Skin of body (tissue), 2 donors: Measurements from ENCODE around the gene NRDE2. TPM values are rescaled to one million over a fixed set of nuclear protein-coding genes. Genes with fewer than 3 reads are reported as not detected.
A peak's percentile ranks its signal among the peaks of the same experiment; 100 is the strongest.

Source experiments
- DNase-seq: peaks from one replicate; lab custom pipeline; 2025; lab: John Stamatoyannopoulos, UW
- total RNA-seq: library from RNA; depleted of rRNA; stranded (reverse); fragments of >200 nt; gene quantifications from one replicate; pipeline ENCODE4 v1.2.3, GENCODE V29; 2014

The NRDE2 gene, protein sequence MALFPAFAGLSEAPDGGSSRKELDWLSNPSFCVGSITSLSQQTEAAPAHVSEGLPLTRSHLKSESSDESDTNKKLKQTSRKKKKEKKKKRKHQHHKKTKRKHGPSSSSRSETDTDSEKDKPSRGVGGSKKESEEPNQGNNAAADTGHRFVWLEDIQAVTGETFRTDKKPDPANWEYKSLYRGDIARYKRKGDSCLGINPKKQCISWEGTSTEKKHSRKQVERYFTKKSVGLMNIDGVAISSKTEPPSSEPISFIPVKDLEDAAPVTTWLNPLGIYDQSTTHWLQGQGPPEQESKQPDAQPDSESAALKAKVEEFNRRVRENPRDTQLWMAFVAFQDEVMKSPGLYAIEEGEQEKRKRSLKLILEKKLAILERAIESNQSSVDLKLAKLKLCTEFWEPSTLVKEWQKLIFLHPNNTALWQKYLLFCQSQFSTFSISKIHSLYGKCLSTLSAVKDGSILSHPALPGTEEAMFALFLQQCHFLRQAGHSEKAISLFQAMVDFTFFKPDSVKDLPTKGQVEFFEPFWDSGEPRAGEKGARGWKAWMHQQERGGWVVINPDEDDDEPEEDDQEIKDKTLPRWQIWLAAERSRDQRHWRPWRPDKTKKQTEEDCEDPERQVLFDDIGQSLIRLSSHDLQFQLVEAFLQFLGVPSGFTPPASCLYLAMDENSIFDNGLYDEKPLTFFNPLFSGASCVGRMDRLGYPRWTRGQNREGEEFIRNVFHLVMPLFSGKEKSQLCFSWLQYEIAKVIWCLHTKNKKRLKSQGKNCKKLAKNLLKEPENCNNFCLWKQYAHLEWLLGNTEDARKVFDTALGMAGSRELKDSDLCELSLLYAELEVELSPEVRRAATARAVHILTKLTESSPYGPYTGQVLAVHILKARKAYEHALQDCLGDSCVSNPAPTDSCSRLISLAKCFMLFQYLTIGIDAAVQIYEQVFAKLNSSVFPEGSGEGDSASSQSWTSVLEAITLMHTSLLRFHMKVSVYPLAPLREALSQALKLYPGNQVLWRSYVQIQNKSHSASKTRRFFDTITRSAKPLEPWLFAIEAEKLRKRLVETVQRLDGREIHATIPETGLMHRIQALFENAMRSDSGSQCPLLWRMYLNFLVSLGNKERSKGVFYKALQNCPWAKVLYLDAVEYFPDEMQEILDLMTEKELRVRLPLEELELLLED
- 11.0 TPM for total RNA-seq

DNA sequence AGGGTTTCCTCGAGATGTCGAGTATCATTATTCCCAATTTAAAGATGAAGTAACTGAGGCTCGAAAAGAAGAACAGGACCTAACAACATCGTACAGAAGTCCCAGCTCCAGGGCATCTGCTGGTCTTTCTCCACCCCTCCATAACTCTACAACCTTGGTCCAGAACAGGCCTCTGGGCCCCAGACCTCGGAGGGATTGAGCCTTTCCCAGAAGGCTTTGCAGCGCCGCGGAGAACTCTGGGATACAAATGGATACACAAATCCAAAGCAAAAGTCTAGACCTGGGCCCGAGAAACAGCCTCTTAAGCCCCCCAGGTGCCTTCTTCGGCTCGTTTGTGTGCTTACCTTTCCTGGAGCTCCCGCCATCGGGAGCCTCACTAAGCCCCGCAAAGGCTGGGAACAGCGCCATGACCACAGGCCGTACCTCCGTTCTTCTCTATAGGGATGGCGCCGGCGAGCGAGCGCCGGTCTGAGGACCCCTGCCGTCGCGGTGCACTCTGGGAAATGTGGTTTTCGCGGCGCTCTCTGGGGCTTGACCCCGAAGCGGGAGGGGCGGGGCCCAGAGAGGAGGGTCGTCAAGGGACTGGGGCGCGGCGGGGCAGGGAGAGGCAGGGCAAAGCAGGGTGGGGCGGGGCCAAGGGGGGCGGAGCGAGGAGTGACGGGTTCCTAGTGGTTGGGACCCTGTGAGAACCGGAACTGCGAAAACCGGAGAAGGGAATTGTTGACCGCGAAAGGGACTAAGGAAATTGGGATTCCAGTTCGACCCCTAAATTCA lies at the start of gene NRDE2:
NRDE2 (minus strand) TSS at position 445 of the 774 bp plus-strand sequence; CDS start at position 408, 37 bp downstream.
- DNase-seq: peak; percentile 94

DNA sequence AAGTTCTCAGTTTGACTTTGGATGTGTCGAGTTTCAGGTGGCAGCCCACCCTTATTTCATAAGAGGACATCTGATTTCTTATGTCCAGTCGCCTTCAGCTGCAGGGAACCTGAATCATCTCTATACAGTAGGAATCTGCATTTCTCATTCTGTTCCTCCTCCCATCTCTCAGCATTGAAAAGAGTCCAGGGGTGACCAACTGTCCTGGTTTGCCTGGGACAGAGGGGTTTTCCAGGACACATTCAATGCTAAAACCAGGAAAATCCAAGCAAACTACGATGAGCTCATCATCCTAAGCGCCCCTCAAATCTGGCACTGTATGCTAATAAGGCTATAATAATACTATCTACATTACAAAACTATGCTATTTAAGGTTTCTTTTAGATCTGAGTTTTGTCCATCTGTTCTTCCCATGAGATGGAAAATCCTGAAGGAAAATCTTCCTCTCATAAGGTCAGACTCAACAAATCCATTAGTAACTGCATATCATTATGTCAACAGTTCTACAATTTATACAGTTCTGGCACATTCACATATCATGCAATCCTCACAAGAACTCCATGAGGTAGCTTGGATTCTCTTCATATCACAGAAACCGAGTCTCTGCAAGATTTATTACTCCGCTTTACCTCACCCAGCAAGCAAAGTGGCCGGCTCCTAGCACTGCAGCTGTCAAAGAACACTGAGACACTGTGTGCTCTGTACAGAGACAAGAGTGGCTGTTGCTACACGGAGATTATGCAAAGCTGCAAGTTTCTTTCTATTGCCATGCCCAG lies 49.5 kb upstream of the NRDE2 start:
- peak; percentile 92 for DNase-seq

DNA sequence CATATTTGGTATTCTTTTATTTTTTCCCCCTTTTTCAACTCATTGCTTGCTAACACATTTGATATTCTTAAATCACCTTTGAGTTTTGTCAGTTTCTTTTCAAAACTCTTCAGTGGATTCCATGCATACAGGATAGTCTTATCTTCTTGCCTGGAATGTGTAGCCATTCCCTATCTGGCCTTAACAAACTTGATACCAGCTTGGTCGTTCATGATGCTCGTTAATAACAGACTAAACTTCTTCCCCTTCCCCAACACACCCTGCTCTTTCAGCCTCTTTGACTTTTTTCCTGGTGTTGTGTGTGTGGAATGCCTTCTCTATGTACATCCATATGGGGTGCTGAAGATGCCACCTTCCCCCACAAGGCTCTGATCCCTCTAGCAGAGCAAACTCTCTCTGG lies 47.4 kb upstream of the NRDE2 start:
- no peak for DNase-seq

DNA sequence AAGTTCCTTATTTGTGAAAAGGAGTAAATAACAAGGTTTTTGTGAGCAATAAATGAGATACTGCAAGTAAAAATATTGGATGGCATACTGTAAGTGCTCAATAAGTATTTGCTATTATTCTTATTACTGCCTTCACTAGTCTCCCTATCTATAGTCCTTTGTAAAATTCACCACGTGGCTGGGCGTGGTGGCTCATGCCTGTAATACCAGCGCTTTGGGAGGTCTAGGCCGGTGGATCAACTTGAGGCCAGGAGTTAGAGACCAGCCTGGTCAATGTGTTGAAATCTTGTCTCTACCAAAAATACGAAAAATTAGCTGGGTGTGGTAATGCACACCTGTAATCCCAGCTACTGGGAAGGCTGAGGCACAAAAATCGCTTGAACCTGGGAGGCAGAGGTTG lies 46.5 kb upstream of the NRDE2 start:
- DNase-seq: no peak

DNA sequence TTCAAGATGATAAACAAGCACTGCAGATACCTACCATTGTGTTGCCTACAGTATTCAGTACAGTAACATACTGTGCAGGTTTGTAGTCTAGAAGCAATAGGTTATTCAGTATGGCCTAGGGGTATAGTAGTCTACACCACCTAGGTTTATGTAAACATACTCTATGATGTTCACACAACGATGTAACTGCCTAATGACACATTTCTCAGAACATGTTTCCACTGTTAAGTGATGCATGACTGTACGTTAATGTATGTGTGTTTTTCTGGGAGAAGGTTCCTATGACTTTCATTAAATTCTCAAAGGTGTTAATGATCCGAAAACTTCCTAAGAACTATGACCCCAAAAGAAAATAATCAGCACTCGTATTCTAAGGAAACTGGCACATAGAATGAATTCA lies 44.2 kb upstream of the NRDE2 start:
- DNase-seq: no peak

DNA sequence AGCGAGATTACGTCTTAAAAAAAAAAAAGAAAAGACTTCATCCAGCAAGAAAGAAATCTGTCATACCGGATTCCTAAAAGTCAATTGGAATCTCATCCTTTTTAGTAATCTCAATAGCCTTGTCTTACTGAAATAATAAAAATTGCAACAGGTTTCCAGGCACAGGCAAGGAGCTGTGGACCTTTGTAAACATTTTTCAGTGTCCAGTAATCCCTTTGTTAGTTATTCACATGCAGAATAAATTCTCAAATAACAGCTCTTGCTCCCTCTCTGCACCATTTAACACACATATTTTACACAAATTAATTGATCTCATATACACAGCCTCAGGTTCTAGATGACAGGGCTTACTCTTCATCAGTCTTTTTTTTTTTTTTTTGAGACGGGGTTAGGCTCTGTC lies 43.1 kb upstream of the NRDE2 start:
- DNase-seq: no peak

DNA sequence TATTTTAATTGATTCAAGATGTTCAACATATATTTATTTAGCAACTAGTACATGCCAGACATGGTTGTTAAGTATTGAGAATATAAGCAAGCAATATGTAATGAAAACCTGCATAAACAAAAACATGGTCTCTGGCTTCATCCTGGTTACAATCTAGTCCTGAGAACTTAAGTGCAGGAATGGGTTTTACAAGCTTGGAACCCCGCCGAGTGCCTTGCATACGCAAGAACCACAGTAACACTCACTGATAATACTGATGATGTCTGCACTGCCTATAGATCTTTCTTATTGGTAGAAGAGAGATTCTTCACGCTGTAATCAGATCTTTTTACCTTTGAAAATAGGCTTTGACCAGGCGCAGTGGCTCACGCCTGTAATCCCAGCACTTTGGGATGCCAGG lies 42.1 kb upstream of the NRDE2 start:
- no peak for DNase-seq

DNA sequence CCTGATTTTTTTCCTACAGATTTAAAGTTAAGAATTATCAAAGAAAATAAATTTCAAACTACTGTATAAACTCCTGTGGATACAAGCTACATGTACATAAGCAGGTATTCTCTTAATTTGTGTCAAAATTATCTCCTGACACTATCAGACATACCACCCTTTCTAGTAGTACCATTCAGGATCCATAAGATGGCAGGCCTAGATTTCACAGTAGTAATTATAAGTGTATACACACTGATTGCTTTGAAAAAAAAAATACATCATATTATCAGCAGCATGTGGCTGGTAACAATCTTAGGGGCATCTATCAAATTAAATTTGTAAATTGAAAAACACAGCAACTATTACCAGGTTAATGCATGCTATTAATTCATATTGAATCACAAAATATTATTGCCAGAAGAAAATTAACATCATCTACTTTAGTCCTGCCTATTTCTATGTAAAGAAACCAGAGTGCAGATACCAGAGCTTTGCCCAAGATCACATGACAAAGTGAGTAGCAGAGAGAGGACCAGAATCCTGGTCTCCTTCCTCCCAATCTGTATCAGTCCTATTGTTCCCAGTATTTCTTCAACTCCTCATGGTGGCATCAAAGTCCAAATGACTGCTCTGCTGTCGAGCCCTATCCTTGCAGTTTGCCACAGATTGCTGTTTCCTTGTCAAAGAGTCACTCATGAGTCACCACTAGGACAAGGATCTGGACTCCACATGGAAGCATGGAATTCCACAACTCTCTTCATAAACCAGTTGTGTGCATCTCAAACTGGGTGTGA lies 37.4 kb upstream of the NRDE2 start:
- no peak for DNase-seq

DNA sequence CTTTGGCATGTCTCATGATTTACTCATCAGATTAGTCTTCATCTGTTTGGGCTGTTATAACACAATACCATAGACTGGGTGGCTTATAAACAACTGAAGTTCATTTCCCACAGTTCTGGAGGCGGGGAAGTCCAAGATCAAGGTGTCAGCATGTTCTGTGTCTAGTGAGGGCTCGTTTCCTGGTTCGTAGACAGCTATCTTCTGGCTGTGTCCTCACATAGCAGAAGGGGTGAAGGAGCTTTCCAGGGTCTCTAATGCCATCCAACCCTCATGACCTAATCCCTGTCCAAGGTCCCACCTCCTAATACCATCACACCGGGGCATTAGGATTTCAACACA lies 30.8 kb upstream of the NRDE2 start:
- DNase-seq: no peak

DNA sequence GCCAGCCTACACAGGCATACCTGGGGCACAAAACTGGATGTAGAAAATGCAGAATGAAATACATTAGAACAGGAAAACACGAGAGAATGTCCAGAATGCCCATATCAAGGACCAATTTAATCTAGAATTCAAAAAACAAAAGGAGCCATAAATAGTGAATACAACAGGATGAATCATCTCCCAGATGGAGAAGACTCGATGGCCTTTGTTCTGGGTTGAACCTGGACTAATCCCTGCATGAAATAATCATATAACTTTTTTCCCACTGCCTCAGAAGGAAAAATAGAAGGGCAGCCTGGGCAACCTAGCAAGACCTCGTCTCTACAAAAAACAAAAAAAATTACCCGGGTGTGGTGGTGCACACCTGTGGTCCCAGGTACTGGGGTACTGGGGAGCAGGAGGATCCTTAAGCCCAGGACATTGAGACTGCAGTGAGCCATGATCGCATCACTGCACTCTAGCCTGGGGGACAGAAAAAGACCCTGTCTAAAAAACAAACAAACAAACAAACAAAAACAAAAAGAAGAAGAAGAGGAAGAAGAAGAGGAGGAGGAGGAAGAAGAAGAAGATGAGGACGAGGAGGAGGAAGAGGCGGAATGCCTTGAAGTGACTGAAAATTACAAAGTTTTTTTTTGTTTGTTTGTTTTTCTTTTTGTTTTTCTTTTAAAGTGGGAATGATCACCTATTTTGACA lies 30.3 kb upstream of the NRDE2 start:
- DNase-seq: no peak

DNA sequence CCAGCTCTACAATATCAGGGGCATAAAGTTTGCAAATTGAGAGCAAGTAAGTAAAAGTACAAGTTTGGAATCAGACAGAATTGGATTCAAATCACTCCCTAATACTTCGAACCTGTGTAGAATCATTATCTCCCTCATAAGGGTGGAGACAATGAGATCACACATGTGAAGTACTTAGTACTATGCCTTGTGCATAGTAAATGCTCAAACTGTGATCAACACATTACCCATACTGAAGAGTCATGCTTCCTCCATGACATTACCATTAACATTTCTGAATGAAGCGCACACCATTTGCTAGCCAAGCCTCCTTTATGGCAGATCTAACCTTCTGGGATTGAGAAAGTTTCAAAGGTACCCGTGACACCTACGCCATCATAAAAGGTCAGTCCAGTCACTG lies 26.6 kb upstream of the NRDE2 start:
- DNase-seq: no peak

DNA sequence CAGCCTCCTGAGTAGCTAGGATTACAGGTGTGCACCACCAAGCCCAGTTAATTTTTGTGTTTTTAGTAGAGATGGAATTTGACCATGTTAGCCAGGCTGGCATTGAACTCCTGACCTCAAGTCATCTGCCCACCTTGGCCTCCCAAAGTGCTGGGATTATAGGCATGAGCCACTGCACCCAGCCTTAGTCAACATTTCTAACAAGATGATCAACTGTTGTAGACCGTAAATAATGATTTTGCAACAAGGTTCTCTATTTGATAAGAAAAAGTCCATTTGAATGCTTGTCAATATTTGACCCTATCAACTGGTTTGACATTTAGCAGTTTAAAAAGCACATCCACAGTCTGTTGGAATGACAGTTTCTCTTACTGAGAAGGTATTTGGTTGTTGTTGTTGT lies 25.2 kb upstream of the NRDE2 start:
- DNase-seq: no peak

DNA sequence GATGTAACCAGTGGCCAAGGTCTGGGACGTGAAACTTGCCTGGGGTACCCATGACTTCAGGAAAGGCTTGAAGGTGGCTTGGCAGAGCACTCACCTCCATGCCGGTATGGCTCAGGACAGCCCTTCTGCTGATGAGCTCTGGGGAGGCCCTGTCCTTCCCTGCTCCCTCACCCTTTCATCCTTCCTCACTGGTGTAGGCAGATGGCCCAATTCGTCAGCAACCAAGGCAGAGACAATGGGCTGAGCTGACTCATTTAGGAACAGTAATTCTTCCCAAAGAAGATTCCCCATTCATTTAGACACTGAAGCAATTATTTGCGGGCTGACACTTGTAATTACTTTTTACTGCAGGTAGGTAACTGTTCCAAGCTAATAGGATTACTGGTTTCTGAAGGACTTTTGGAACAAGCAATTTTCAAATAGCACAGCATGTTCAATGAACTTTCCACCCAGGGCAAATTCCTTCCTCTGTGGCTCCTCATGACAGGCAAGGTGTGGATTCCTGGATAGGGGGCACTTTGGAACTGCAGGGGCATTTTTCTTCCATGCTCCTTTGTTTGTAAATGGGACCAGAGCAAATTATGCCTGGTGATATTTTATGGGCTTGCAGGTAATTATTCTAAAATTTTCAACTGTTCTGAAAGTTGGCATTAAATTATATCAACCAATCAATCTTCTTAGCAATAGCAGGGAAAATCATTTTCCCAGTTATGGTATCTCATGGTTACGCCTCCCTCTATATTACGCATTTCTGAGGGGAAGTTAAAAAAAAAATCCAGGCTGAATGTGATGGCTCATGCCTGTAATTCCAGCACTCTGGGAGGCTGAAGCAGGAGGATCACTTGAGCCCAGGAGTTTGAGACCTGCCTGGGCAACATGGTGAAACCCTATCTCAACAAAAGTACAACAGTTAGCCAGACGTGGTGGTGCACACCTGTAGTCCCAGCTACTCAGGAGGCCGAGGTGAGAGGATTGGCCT lies 24.1 kb upstream of the NRDE2 start:
- DNase-seq: no peak

DNA sequence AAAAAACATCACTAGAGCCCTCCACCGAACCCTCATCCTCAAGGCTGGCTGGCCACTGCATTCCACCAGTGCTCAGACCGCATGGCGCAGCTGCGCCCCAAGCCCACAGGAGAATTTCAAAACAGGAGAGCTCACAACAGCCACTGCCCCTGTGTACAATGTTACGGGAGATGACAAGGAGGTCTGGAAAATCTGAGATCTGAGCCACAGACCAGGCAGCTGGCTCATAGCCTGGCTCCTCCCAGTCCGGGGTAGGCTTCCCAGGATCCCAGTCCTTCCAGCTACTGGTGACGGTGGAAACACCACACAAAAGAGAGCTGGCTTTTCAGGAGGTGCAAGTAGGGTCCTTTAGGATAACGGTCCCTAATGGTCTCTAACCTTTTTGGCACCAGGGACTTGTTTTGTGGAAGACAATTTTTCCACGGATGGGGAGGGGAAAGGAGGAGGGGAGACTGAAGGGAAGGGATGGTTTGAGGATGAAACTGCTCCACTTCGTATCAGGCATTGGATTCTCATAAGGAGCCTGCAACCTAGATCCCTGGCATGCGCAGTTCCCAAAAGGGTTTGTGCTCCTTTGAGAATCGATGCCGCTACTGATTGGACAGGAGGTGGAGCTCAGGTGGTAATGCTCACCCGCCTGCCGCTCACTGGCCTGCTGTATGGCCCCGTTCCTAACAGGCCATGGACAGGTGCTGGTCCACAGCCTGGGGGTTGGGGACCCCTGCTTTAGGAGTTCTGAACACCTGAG lies 23.0 kb upstream of the NRDE2 start:
- no peak for DNase-seq

DNA sequence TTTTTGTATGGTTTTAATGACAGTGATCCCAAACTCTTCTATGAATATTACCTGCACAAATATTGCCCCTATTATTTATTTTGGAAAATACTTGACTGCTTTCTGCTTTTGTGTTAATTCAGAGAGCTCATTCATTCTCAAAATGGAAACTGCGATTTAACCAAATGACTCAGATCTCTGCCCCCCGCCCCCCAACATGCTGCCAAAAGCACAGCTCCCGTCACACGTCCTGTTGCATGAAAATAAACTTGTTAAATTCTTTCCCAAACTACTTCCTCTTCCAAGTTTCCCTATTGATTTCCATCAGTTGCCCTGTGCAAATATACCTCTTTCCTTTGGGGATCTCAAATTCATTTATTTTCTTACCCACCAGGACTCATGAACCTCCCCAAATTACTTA lies 18.0 kb upstream of the NRDE2 start:
- DNase-seq: no peak

DNA sequence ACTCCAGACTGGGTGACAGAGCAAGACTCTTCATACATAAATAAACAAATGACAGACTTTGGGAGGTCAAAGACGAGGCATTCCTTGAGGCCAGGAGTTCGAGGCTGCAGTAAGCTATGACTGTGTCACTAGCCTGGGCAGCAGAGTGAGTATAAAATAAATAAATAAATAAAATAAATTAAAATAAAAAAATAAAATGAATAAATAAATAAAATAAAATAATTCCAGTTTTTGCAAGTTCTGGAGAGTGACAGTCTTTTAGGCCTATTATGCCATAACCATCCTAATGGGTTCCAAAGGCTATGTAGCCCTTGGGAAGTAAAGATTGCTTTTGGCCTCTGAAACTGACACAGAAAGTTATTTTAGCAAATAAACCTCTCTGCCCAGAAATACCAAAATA lies 16.5 kb upstream of the NRDE2 start:
- no peak for DNase-seq

DNA sequence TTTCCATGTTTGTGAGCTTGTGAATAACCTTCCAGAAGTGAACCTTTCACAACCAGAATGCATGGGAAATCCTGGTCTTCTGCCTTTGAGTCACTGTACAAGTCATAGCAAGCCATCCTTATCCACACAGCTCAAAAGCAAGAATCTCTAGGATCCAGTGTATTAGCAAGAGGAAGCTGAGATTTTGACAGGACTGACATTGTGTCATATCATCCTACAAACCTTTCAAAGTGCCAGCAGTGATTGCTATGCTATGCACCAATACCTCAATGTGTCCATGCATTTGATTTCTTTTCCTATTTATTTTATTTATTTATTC lies 13.5 kb upstream of the NRDE2 start:
- no peak for DNase-seq
